HG02571 (cell line): ENCODE data around the gene UBE2G1.
A peak's percentile ranks its signal among the peaks of the same experiment; 100 is the strongest.
"Not testable (repeated sequence)": the region's sequence is repeated elsewhere in the genome, so short reads cannot be mapped to it uniquely, and the experiment has no call there.

Source experiments
- ATAC-seq: cut with Tn5 transposase; IDR thresholded peaks from one replicate; pipeline ENCODE4 v1.9.1; 2021; ENCODE audit warnings: mild to moderate bottlenecking, moderate library complexity; ENCODE audit not compliant: unreplicated experiment

The UBE2G1 gene

DNA sequence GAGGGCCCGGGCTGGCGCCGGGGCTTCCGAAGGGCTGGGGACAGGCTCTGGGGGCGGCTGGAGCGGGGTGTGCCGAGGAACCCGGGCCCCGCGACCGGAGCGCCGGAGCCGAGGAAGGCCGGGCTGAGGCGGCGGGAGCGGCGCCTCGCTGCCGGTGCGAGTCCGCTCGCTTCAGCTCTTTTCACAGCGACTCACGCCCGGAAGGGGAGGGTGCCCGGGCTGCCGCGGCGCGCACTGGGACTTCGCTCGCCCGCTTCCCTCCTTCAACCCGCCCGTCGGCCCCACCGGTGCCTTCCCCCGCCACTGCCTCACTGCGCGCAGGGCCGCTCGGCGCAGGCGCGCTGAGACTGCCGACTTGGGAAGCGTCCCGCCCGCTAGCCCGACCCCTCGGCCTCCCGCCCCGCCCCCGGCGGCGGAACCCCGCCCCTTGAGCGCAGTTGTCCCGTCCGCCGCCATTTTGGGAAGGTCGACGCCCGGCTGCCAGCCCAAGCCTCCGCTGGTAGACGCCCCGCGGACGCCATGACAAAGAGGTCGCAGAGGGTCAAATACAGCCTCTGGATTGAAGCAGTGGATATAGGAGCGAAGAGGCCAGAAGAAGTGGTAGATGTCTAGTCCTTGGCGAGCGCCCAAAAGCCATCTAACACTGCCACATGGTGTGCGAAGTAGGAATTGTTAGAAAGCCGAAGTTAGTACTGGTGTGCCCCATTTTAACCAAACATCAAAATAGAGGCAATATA lies at the start of gene UBE2G1:
TSS of gene UBE2G1 (minus strand) at position 349 of the 737 bp plus-strand sequence. CDS start 359 bp downstream, outside the sequence.
- ATAC-seq, result peak; percentile 67

- no peak for ATAC-seq
Measured at GRCh38 chr17:4412933-4413831, 46.7 kb upstream of the UBE2G1 start.

DNA sequence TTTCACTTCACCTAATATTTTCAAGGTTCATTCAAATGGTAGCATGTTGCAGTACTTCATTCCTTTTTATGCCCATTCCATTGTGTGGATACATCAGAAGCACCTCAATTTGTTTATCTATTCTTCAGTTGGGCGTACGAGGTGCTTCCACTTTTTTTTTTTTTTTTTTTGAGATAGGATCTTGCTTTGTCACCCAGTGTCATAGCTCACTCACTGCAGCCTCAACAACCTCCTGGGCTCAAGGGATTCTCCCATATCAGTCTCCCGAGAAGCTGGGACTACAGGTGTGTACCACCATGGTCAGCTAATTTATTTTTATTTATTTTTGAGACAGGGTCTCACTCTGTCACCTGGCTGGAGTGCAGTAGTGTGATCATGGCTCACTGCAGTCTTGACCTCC lies 44.7 kb upstream of the UBE2G1 start:
- no peak for ATAC-seq

- ATAC-seq, result no peak
Measured at GRCh38 chr17:4409659-4410058, 43.2 kb upstream of the UBE2G1 start.

GRCh38 chr17:4407851-4408250 lies 41.4 kb upstream of the UBE2G1 start:
- ATAC-seq, result no peak

GRCh38 chr17:4407216-4407615 lies 40.7 kb upstream of the UBE2G1 start:
- no peak for ATAC-seq

- ATAC-seq, result no peak
Measured at GRCh38 chr17:4406386-4406785, 39.9 kb upstream of the UBE2G1 start.

GRCh38 chr17:4405699-4406098 lies 39.2 kb upstream of the UBE2G1 start:
- ATAC-seq, result no peak

- ATAC-seq, result no peak
Measured at GRCh38 chr17:4405038-4405669, 38.7 kb upstream of the UBE2G1 start.

DNA sequence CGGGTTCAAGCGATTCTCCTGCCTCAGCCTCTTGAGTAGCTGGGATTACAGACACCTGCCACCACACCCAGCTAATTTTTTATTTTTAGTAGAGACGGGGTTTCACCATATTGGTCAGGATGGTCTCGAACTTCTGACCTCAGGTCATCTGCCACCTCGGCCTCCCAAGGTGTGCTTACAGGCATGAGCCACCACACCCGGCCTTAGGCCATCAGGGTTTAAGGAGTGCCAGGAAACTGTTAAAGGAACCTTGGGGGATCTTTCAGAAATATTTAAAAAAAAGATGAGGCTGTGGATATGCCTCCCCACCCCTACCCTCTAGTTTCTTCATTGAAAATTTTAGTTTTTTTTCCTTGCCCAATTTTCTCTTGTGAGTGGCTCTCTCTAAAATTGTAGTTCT lies 31.4 kb upstream of the UBE2G1 start:
- no peak for ATAC-seq

- no peak for ATAC-seq
Measured at GRCh38 chr17:4395111-4395478, 28.6 kb upstream of the UBE2G1 start.

DNA sequence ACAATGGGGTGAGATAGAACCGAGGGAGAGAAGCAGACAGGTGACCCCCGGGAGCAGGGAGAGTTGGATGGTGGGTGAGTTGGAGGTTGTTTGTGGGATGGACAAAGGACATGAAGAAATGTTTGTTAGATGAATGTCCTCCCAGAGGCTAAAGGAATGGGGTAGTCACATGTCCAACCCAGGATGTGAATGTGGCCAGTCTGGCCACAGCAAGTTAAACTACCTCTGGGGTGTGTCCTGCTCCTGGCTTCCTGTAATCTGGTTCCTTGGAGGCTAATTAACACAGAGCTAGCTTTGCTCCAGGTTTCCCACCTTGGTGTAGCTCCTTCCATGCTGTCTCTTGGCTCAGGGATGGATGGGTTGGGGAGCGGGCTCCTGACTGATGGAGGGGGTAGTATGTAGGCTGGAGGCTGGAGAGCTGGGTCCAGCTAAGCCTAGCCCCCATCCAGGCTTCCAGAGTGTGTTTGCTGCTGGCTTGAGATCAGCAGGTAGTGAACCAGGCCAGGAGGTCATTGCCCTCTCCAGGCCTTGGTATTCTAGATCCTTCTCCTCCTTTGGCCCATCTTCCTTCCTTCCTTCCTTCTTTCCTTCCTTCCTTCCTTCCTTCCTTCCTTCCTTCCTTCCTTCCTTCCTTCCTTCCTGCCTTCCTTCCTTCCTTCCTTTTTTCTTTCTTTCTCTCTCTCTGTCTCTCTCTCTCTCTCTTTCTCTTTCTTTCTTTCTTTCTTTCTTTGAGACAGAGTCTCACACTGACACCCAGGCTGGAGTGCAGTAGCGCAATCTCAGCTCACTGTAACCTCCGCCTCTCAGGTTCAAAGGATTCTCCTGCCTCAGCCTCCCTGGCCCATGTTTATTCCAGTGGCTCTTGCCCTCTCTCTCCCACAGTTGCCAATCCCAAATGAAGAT lies 28.0 kb upstream of the UBE2G1 start:
- ATAC-seq, result no peak

- ATAC-seq, result no peak
Measured at GRCh38 chr17:4393806-4394205, 27.3 kb upstream of the UBE2G1 start.

GRCh38 chr17:4389079-4389478 lies 22.6 kb upstream of the UBE2G1 start:
- ATAC-seq, result no peak

- no peak for ATAC-seq
Measured at GRCh38 chr17:4387137-4387536, 20.7 kb upstream of the UBE2G1 start.

- ATAC-seq, result no peak
Measured at GRCh38 chr17:4386406-4386805, 19.9 kb upstream of the UBE2G1 start.

GRCh38 chr17:4381690-4382671 lies 15.5 kb upstream of the UBE2G1 start:
- no peak for ATAC-seq

GRCh38 chr17:4378626-4379025 lies 12.2 kb upstream of the UBE2G1 start:
- no peak for ATAC-seq

DNA sequence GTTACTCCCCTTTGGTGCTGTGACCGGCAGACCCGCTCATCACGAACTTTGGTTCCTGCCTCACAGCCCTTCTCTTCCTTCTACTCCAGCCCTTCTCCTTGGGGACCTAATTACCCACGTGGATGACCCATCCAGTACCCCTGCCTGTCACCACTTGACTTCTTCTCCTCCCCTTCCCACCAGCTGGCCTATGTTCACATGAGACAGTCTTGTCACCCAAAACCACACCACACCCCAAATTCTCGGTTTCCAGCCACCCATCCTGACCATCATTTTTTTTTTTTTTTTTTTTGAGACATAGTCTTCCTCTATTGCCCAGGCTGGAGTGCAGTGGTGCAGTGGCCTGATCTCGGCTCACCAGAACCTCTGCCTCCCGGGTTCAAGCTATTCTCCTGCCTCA lies 10.8 kb upstream of the UBE2G1 start:
- ATAC-seq, result not testable (repeated sequence)
